Neural cell (in vitro differentiated cells): ENCODE results near the gene TEDC1. TPM values are rescaled to one million over a fixed set of nuclear protein-coding genes. Genes with fewer than 3 reads are reported as not detected.

ENCODE experiments used
- H2AFZ ChIP-seq: fragments of 200-600, 300-800 bp; sonication (generic), shearing (Covaris generic); 2 replicates; pipeline ENCODE4 v1.6.0; 2014; ENCODE audit warnings: low read depth, mild to moderate bottlenecking, antibody characterized with exemption, low read length, moderate library complexity
- H3F3A ChIP-seq: fragments of 200-600 bp; shearing (Covaris generic); 2 replicates; pipeline ENCODE4 v1.6.1; 2016; ENCODE audit warnings: mild to moderate bottlenecking, moderate library complexity, mixed read lengths, antibody characterized with exemption, low read length; ENCODE audit not compliant: insufficient read depth, poor library complexity, severe bottlenecking
- H3K27ac ChIP-seq: fragments of 200-600, 300-800 bp; sonication (generic), shearing (Covaris generic); 2 replicates; pipeline ENCODE4 v1.5.1; 2014; ENCODE audit warnings: mild to moderate bottlenecking, low read length, moderate library complexity
- H3K27me3 ChIP-seq: fragments of 300-800, 200-600 bp; sonication (generic), shearing (Covaris generic); 2 replicates; pipeline ENCODE4 v1.6.0; 2014; ENCODE audit warnings: mild to moderate bottlenecking, low read depth, low read length, moderate library complexity; ENCODE audit not compliant: insufficient read depth
- H3K36me3 ChIP-seq: fragments of 300-800, 200-600 bp; sonication (generic), shearing (Covaris generic); 2 replicates; pipeline ENCODE4 v1.5.1; 2014; ENCODE audit warnings: mild to moderate bottlenecking, antibody characterized with exemption, low read length, moderate library complexity; ENCODE audit not compliant: insufficient read depth
- H3K4me2 ChIP-seq: fragments of 300-800, 200-600 bp; sonication (generic), shearing (Covaris generic); 2 replicates; pipeline ENCODE4 v1.6.0; 2014; ENCODE audit warnings: mild to moderate bottlenecking, low read length
- H3K4me3 ChIP-seq: fragments of 300-800, 200-600 bp; sonication (generic), shearing (Covaris generic); 2 replicates; pipeline ENCODE4 v1.5.1; 2014; ENCODE audit warnings: mild to moderate bottlenecking, low read length, moderate library complexity
- H3K79me2 ChIP-seq: fragments of 200-600 bp; shearing (Covaris generic); replicated peaks from 2 replicates; pipeline ENCODE4 v1.6.0; 2014; ENCODE audit warnings: mild to moderate bottlenecking, low read length, moderate library complexity; ENCODE audit not compliant: insufficient read depth
- H3K9ac ChIP-seq: fragments of 300-800, 200-600 bp; sonication (generic), shearing (Covaris generic); 2 replicates; pipeline ENCODE4 v1.6.1; 2016; ENCODE audit warnings: mild to moderate bottlenecking, low read length, mixed read lengths
- H3K9me2 ChIP-seq: fragments of 200-600 bp; shearing (Covaris generic); 2 replicates; pipeline ENCODE4 v1.6.1; 2016; ENCODE audit warnings: mild to moderate bottlenecking, low read length, mixed read lengths; ENCODE audit not compliant: insufficient read depth
- H3K9me3 ChIP-seq: fragments of 200-600, 300-800 bp; sonication (generic), shearing (Covaris generic); 2 replicates; pipeline ENCODE4 v1.6.1; 2016; ENCODE audit warnings: mild to moderate bottlenecking, mixed run types, low read length, moderate library complexity, mixed read lengths
- H4K20me1 ChIP-seq: fragments of 200-600 bp; shearing (Covaris generic); 2 replicates; pipeline ENCODE4 v1.6.1; 2016; ENCODE audit warnings: mild to moderate bottlenecking, mixed run types; ENCODE audit not compliant: insufficient read depth
- CTCF ChIP-seq: fragments of 450-650 bp; IDR thresholded peaks from 2 replicates; pipeline ENCODE4 v1.5.1; 2014; ENCODE audit warnings: antibody characterized with exemption, mild to moderate bottlenecking, moderate library complexity; ENCODE audit not compliant: poor library complexity, severe bottlenecking
- EP300 ChIP-seq: fragments of 450-650 bp; conservative IDR thresholded peaks from 2 replicates; pipeline ENCODE4 v1.6.1; 2014; ENCODE audit warnings: antibody characterized with exemption, mild to moderate bottlenecking, moderate library complexity; ENCODE audit not compliant: poor library complexity, severe bottlenecking
- EZH2 ChIP-seq: fragments of 200-600, 300-800 bp; shearing (Covaris generic), sonication (generic); IDR thresholded peaks from 2 replicates; pipeline ENCODE4 v1.6.1; 2014; ENCODE audit warnings: antibody characterized with exemption, low read length, borderline replicate concordance, mild to moderate bottlenecking; ENCODE audit not compliant: insufficient read depth, poor library complexity, severe bottlenecking
- MXI1 ChIP-seq: fragments of 450-650 bp; conservative IDR thresholded peaks from 2 replicates; pipeline ENCODE4 v1.6.1; 2014; ENCODE audit warnings: antibody characterized with exemption, mild to moderate bottlenecking; ENCODE audit not compliant: poor library complexity, severe bottlenecking
- RAD21 ChIP-seq: fragments of 450-650 bp; conservative IDR thresholded peaks from 2 replicates; pipeline ENCODE4 v1.6.1; 2014; ENCODE audit warnings: antibody characterized with exemption, mild to moderate bottlenecking, moderate library complexity
- SMC3 ChIP-seq: fragments of 450-650 bp; conservative IDR thresholded peaks from 2 replicates; pipeline ENCODE4 v1.6.1; 2014; ENCODE audit warnings: antibody characterized with exemption, mild to moderate bottlenecking, moderate library complexity; ENCODE audit not compliant: poor library complexity
- TAF1 ChIP-seq: IDR thresholded peaks from 2 replicates; pipeline ENCODE4 v1.6.1; 2012; ENCODE audit warnings: low read depth
- polyA plus RNA-seq: library from polyadenylated mRNA; depleted of rRNA; stranded (reverse); fragments of >200 nt; gene quantifications from 2 replicates; pipeline ENCODE4 v1.2.3, GENCODE V29; 2014

TEDC1 gene
- polyA plus RNA-seq, 1 donor from 2014 or later, result 18.9 TPM

GRCh38 chr14:105493921-105494605 lies 3.0 kb downstream of the TEDC1 start:
- Histone ChIP-seq H3K9ac (no peak overlapping the region), H4K20me1 (no peaks in the 10 kb centered on the region), H3K4me3 (no peak overlapping the region), H3K4me2 (no peak overlapping the region), H2AFZ (no peak overlapping the region), H3K36me3 (no peaks in the 10 kb centered on the region), H3F3A (no peaks in the 10 kb centered on the region), H3K79me2 (no peaks in the 10 kb centered on the region), H3K9me2 (no peaks in the 10 kb centered on the region), H3K27me3 (no peaks in the 10 kb centered on the region), H3K27ac (no peak overlapping the region), H3K9me3 (no peaks in the 10 kb centered on the region)
- TF ChIP-seq RAD21 (no peak), CTCF (no peak)

- Histone ChIP-seq H3K79me2 (no peaks in the 10 kb centered on the region), H3F3A (no peaks in the 10 kb centered on the region), H2AFZ (no peak overlapping the region), H3K4me3 (no peak overlapping the region), H3K27me3 (no peaks in the 10 kb centered on the region), H3K4me2 (no peak overlapping the region), H3K9ac (no peak overlapping the region), H3K27ac (no peak overlapping the region), H3K9me2 (no peaks in the 10 kb centered on the region), H4K20me1 (no peaks in the 10 kb centered on the region), H3K36me3 (no peaks in the 10 kb centered on the region), H3K9me3 (no peaks in the 10 kb centered on the region)
- TF ChIP-seq MXI1 (no peak), EZH2 (no peak), SMC3 (no peak), RAD21 (no peak), TAF1 (no peak), CTCF (no peak), EP300 (no peak)
Observed at GRCh38 chr14:105494606-105494929, 3.5 kb downstream of the TEDC1 start.
